NCI-H2107 (cell line): ENCODE results near the gene THRAP3.
"Not testable (repeated sequence)": the region's sequence is repeated elsewhere in the genome, so short reads cannot be mapped to it uniquely, and the experiment has no call there.

ENCODE experiments used
- DNase-seq: peaks from one replicate; lab custom pipeline; 2025; lab: John Stamatoyannopoulos, UW

THRAP3 gene

GRCh38 chr1:36223996-36224536, at the start of gene THRAP3:
THRAP3 (plus strand) TSS chr1:36224443; CDS start chr1:36282564, 58,121 bp downstream.
- DNase-seq = peak; percentile 98

DNA sequence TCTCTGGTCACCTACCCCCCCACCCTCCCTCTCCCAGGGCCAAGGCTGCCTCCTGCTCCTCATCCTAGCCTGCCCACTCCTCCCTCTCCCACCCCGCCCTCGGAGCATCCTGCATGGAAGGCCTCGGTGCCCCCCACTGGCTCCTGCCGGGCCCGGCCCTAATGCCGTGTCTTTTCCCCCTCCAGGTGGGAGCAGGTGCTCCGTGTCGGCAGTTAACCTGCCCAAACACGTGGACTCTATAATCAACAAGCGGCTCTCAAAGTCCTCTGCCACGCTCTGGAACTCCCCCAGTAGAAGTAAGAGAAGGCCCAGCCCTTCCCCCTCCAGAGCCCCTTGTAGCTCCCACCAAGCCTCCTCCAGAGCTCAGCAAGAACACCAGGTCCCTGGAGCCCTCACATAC, 49.5 kb upstream of the THRAP3 start:
- DNase-seq = peak; percentile 34

DNA sequence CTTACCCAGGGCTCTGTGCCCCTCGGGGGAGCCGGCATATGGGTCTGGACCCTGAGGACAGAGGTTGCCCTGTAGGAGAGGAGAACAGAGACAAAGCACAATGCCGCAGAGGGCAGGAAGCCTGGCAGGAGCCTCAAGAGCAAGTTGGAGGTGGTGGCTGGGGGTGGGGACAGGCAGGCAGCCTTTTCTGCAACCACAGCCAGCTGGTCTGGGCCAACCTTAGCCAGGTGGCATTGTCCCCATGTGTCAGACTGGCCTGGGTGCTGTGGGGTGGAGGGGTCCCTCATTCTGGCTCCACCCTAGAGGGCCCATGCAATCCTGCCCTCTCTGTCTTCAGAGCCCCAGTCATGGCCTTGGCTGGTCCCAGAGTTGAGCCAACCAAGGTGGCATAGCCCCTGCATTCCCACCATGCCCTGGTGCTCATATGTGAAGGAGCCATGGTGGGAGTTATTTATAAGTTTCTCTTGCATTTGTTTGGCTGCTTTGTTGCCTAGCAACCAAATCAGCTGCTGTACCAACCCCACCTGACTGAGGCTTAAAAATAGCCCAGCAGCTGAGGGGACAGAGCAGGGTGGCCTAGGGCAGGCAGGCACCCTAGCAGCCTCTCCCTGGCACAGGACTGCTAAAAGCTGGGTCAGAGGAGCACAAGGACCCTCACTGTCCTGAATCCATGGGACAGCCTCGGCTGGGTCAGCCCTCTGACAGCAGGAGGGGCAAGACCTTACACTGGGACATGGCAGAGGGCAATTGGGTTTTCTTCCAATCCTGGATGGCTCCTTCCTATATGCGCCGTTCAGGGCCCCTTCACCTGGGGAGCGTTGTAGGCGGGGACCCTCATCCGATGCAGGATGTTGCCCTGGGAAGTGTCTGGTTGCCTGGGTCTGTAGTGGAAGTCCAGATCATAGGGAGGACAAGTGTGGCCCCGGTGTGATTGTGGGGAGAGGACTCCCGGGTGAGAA, 48.8 kb upstream of the THRAP3 start:
- peak; percentile 39 for DNase-seq

DNA sequence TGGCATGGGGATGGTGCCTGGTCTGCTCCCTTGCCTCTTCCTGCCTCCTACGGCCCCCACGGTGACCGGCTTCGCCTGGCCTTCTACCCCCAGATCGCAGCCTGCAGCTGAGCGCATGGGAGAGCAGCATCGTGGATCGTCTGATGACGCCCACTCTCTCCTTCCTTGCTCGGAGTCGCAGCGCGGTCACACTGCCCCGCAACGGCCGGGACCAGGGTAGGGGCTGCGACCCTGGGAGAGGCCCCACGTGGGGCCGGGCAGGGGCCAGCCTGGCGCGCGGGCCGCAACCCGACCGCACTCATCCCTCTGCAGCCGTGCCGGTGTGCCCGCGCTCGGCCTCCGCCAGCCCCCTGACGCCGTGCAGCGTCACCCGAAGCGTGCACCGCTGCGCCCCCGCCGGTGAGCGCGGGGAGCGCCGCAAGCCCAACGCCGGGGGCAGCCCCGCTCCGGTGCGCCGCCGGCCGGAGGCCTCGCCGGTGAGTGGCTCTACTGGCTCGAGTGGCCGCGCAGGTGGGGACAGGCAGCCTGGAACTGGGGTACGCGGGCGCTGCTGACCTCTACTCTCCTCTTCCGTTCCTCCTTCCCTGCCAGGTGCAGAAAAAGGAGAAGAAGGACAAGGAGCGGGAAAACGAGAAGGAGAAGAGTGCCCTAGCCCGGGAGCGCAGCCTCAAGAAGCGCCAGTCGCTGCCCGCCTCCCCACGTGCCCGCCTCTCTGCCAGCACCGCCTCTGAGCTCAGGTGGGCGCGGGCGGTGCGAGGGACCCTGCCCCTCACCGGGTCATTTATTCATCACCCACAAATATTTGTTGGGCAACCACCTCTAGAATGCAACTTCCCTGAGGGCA, 47.9 kb upstream of the THRAP3 start:
- DNase-seq = no peak

GRCh38 chr1:36177589-36178431, 46.4 kb upstream of the THRAP3 start:
- no peak for DNase-seq

GRCh38 chr1:36178471-36179219, 45.6 kb upstream of the THRAP3 start:
- no peak for DNase-seq

DNA sequence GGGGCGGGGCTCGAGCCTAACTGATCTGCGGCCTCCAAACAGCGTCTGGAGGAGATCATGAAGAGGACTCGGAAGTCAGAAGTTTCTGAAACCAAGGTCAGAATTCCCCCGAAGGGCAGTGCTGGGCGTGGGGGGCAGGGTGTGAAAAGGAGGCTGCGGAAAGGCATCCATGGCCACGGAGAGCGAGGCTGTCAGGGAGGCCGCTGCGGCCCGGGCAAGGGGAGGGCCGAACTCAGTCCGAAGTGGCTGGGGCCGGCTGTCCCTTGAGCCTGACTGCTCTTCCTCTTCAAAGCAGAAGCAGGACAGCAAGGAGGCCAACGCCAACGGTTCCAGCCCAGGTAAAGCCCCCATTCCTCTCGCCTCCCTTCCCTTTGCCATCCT, 45.0 kb upstream of the THRAP3 start:
- no peak for DNase-seq

GRCh38 chr1:36182734-36183133, 41.5 kb upstream of the THRAP3 start:
- no peak for DNase-seq

DNA sequence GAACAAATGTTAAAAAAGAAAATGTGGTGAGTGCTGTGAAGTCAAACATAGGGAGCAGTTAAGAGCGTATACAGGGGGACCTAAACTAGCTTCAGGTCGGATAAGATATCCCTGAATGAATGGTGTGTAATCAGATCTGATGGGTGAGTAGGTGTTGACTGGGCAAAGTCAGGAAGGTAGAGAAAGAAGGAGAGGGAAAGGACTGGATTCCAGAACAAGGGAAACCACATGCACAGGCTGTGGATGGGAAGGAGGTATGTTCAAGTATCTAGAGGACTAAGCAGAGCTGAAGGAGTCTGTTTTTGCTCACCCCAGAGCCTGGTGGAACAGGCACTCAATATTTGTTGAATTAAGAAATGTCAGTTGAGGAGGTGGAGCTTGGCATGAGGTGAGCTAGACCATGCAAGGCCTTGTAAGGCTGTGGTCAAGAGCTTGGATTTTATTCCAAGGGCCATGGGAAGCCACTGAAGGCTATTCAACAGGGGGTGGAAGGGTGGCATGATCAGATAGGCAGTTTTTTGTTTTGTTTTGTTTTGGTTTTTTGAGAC, 40.9 kb upstream of the THRAP3 start:
- DNase-seq = no peak

- DNase-seq = peak; percentile 53
Measured at GRCh38 chr1:36187800-36188593, 36.2 kb upstream of the THRAP3 start.

GRCh38 chr1:36196805-36197204, 27.4 kb upstream of the THRAP3 start:
- DNase-seq = not testable (repeated sequence)

GRCh38 chr1:36198641-36199040, 25.6 kb upstream of the THRAP3 start:
- no peak for DNase-seq

DNA sequence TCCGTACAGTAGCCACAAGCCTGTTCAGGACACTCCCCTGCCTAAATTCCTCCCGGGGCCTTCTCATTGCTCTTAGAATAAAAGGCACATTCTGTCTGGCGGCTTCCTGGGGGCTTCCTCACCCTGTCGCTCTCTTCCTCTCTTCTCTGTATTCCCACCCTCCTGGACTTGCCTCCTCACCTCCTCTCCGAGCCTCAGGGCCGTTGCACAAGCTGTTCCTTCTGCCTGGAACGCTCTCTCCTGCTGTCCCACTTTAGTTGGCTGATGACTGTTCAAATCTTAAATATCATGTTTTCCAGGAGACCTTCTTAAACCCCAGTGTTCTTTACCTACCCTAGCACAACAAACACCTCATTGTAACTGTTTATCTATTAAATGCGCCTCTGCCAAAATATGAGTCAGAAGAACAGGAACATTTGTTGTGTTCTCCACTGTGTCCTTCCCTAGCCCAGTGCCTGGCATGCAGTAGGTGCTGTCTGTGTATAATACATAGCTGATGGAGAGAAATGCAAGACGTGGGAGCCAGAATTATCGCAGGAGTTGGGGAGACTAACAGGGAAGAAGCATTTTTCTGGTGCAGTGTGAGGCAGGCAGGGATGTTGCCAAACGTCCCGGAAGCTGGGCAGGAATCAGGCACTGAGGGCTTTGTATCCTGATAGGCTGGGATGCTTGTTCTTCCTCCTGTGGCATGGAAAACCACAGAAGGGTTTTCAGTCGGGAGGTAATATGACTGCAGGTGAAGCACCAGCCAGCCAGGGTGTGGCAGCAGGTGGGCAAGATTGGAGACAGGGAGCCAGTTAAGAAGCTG, 24.1 kb upstream of the THRAP3 start:
- DNase-seq = peak; percentile 79

GRCh38 chr1:36203027-36203553, 21.2 kb upstream of the THRAP3 start:
- no peak for DNase-seq

GRCh38 chr1:36203554-36204346, 20.5 kb upstream of the THRAP3 start:
- DNase-seq = no peak

- DNase-seq = no peak
Measured at GRCh38 chr1:36204347-36204909, 19.8 kb upstream of the THRAP3 start.

DNA sequence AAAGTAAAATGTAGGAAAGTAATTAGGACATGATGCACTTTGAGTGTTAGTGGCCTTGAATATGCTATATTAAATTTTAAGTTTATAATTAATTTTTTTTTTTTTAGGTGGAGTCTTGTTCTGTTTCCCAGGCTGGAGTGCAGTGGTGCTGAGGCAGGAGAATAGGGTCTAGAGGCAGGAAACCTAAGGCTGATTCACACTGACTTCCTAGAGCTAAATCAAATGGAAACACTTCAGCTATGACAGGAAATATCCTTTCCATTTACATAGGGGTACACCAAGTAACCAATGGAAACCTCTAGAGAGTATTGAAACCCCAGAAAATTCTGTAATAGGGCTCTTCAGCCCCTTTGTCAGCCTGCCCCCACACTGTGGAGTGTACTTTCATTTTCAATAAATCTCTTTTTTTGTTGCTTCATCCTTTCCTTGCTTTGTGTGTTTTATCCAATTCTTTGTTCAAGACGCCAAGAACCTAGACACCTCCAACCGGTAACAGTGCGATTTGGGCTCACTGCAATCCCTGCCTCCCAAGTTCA, 17.9 kb upstream of the THRAP3 start:
- DNase-seq = no peak
